ENCODE data around the gene LTBP2. TPM values are rescaled to one million over a fixed set of nuclear protein-coding genes. Genes with fewer than 3 reads are reported as not detected.

Gene LTBP2
- total RNA-seq, 1 experiment from 2014 or later: 17.4 TPM

GRCh38 chr14:74593241-74593953 lies 18.6 kb downstream of the LTBP2 start:
- Histone ChIP-seq H2AFZ (ENCODE audit: low read length) (no peak overlapping the region), H3K79me2 (ENCODE audit: low read length) (no peaks in the 10 kb centered on the region), H3K36me3 (ENCODE audit: low read depth, low read length) (no peaks in the 10 kb centered on the region), H3K9me3 (ENCODE audit: low read length) (no peaks in the 10 kb centered on the region), H3K4me1 (ENCODE audit: insufficient read depth, low read length) (peaks cover 4% of the 10 kb centered on the region; the same call in 1 of the 2 replicates), H3K9me2 (replicated peaks; ENCODE audit: low read length) (no peaks in the 10 kb centered on the region), H3F3A (ENCODE audit: low read length, unreplicated experiment) (no peaks in the 10 kb centered on the region), H3K9ac (ENCODE audit: low read length) (no peak overlapping the region), H3K27me3 (ENCODE audit: low read length) (no peaks in the 10 kb centered on the region), H3K4me2 (ENCODE audit: low read length) (no peak overlapping the region), H4K20me1 (ENCODE audit: low read length) (no peaks in the 10 kb centered on the region), H3K4me3 (ENCODE audit: low read length) (no peak overlapping the region), H3K27ac (ENCODE audit: low read length) (no peak overlapping the region)
- TF ChIP-seq EZH2phosphoT487 (IDR thresholded peaks at IDR 0.05; ENCODE audit: borderline replicate concordance, low read length) (no peak), CTCF (conservative IDR thresholded peaks at IDR 0.05; ENCODE audit: low read depth, low read length) (no peak), EZH2 (IDR thresholded peaks at IDR 0.05; ENCODE audit: low read length, unreplicated experiment) (no peak)
- no peak for ATAC-seq
- intact Hi-C loops (cut with micrococcal nuclease): no loop called here
- BruUV-seq (replicated peaks): no TSS peak
- POLR2A ChIA-PET (ENCODE audit: unreplicated experiment): no interaction called here
- DNase-seq: no peak
- CTCF ChIA-PET: no interaction called here

- Histone ChIP-seq H3K9ac (ENCODE audit: low read length) (no peak overlapping the region), H3K4me2 (ENCODE audit: low read length) (no peak overlapping the region), H3K27ac (ENCODE audit: low read length) (no peak overlapping the region), H3K36me3 (ENCODE audit: low read depth, low read length) (no peaks in the 10 kb centered on the region), H3K4me3 (ENCODE audit: low read length) (no peak overlapping the region), H3K4me1 (ENCODE audit: insufficient read depth, low read length) (peaks cover 4% of the 10 kb centered on the region; the same call in 1 of the 2 replicates), H3K9me3 (ENCODE audit: low read length) (no peaks in the 10 kb centered on the region), H2AFZ (ENCODE audit: low read length) (no peak overlapping the region), H4K20me1 (ENCODE audit: low read length) (no peaks in the 10 kb centered on the region), H3K9me2 (replicated peaks; ENCODE audit: low read length) (no peaks in the 10 kb centered on the region), H3K27me3 (ENCODE audit: low read length) (no peaks in the 10 kb centered on the region), H3K79me2 (ENCODE audit: low read length) (no peaks in the 10 kb centered on the region), H3F3A (ENCODE audit: low read length, unreplicated experiment) (no peaks in the 10 kb centered on the region)
- ATAC-seq (no peak), DNase-seq (no peak)
- POLR2A ChIA-PET (ENCODE audit: unreplicated experiment): no interaction called here
- intact Hi-C loops (cut with micrococcal nuclease): no loop called here
- CTCF ChIA-PET: no interaction called here
- no TSS peak for BruUV-seq (replicated peaks)
- TF ChIP-seq EZH2phosphoT487 (IDR thresholded peaks at IDR 0.05; ENCODE audit: borderline replicate concordance, low read length) (no peak), CTCF (conservative IDR thresholded peaks at IDR 0.05; ENCODE audit: low read depth, low read length) (no peak), EZH2 (IDR thresholded peaks at IDR 0.05; ENCODE audit: low read length, unreplicated experiment) (no peak)
Measured at GRCh38 chr14:74592476-74593201, 19.4 kb downstream of the LTBP2 start.

DNA sequence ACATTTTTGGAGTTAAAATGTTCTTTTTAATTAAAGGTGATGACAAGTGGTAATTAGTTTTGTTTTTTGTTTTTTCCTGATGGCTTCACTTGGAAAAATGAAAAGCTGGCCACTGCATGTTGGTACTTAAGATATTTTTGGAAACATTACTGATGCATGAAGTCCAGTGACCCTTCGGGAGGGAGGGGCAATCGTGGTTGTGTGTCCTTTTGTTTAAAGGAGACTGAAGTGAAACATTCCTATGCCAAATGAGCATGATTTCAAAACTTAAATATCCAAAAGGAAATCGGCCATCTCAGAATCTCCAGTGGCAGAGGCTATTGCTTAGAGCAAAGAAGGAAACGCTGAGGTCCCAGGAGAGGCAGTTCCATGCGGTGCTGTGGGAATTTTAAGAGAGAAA lies 20.1 kb downstream of the LTBP2 start:
- H2AFZ ChIP-seq (ENCODE audit: low read length): no peak overlapping the region
- BruUV-seq (replicated peaks): no TSS peak
- no peaks in the 10 kb centered on the region for H3K79me2 ChIP-seq (ENCODE audit: low read length)
- no peaks in the 10 kb centered on the region for H3K9me3 ChIP-seq (ENCODE audit: low read length)
- H3K4me2 ChIP-seq (ENCODE audit: low read length): no peak overlapping the region
- no peaks in the 10 kb centered on the region for H3F3A ChIP-seq (ENCODE audit: low read length, unreplicated experiment)
- H3K9me2 ChIP-seq (replicated peaks; ENCODE audit: low read length): no peaks in the 10 kb centered on the region
- DNase-seq (no peak), ATAC-seq (no peak)
- no peaks in the 10 kb centered on the region for H3K27me3 ChIP-seq (ENCODE audit: low read length)
- peaks cover 4% of the 10 kb centered on the region; the same call in 1 of the 2 replicates for H3K4me1 ChIP-seq (ENCODE audit: insufficient read depth, low read length)
- ChIA-PET CTCF (no interaction called here), POLR2A (ENCODE audit: unreplicated experiment) (no interaction called here)
- TF ChIP-seq CTCF (conservative IDR thresholded peaks at IDR 0.05; ENCODE audit: low read depth, low read length) (no peak), EZH2 (IDR thresholded peaks at IDR 0.05; ENCODE audit: low read length, unreplicated experiment) (no peak)
- no peak overlapping the region for H3K9ac ChIP-seq (ENCODE audit: low read length)
- H3K4me3 ChIP-seq (ENCODE audit: low read length): no peak overlapping the region
- no peak overlapping the region for H3K27ac ChIP-seq (ENCODE audit: low read length)
- H3K36me3 ChIP-seq (ENCODE audit: low read depth, low read length): no peaks in the 10 kb centered on the region
- H4K20me1 ChIP-seq (ENCODE audit: low read length): no peaks in the 10 kb centered on the region
- intact Hi-C loops (cut with micrococcal nuclease): no loop called here
